GM18499 (cell line): Measurements from ENCODE around the gene SLX4IP.

Experiments used
- ATAC-seq: cut with Tn5 transposase; IDR thresholded peaks from one replicate; pipeline ENCODE4 v1.9.1; 2021; ENCODE audit warnings: moderate number of reproducible peaks; ENCODE audit not compliant: insufficient read depth, unreplicated experiment

SLX4IP gene

GRCh38 chr20:10513061-10513460 lies 78.0 kb downstream of the SLX4IP start:
- ATAC-seq, result no peak

GRCh38 chr20:10513931-10514575 lies 78.9 kb downstream of the SLX4IP start:
- ATAC-seq, result no peak

GRCh38 chr20:10516529-10516928 lies 81.4 kb downstream of the SLX4IP start:
- ATAC-seq, result no peak

GRCh38 chr20:10519361-10520046 lies 84.4 kb downstream of the SLX4IP start:
- ATAC-seq, result no peak

GRCh38 chr20:10520528-10520927 lies 85.4 kb downstream of the SLX4IP start:
- no peak for ATAC-seq

- ATAC-seq, result no peak
Measured at GRCh38 chr20:10521068-10521831, 86.1 kb downstream of the SLX4IP start.

GRCh38 chr20:10521836-10522235 lies 86.7 kb downstream of the SLX4IP start:
- no peak for ATAC-seq

- no peak for ATAC-seq
Measured at GRCh38 chr20:10522328-10522727, 87.2 kb downstream of the SLX4IP start.

- no peak for ATAC-seq
Measured at GRCh38 chr20:10523443-10523842, 88.3 kb downstream of the SLX4IP start.

GRCh38 chr20:10524034-10524476 lies 89.0 kb downstream of the SLX4IP start:
- ATAC-seq, result no peak

- no peak for ATAC-seq
Measured at GRCh38 chr20:10524643-10525042, 89.5 kb downstream of the SLX4IP start.

GRCh38 chr20:10527781-10528180 lies 92.7 kb downstream of the SLX4IP start:
- no peak for ATAC-seq

- ATAC-seq, result no peak
Measured at GRCh38 chr20:10530883-10531282, 95.8 kb downstream of the SLX4IP start.

GRCh38 chr20:10531848-10532247 lies 96.7 kb downstream of the SLX4IP start:
- no peak for ATAC-seq

GRCh38 chr20:10532361-10532760 lies 97.3 kb downstream of the SLX4IP start:
- ATAC-seq, result no peak

GRCh38 chr20:10536531-10536930 lies 101.4 kb downstream of the SLX4IP start:
- ATAC-seq, result no peak

GRCh38 chr20:10537850-10538480 lies 102.9 kb downstream of the SLX4IP start:
- ATAC-seq, result no peak

GRCh38 chr20:10538768-10539167 lies 103.7 kb downstream of the SLX4IP start:
- ATAC-seq, result no peak

GRCh38 chr20:10539818-10540553 lies 104.9 kb downstream of the SLX4IP start:
- ATAC-seq, result no peak
